ENCODE data around the gene BBIP1.

GRCh38 chr10:110966146-110966545 is 47.2 kb upstream of the BBIP1 start:
- TF ChIP-seq CTCF (conservative IDR thresholded peaks at IDR 0.05; ENCODE audit: low read length): no peak
- no peak for TF ChIP-seq EZH2phosphoT487 (IDR thresholded peaks at IDR 0.05; ENCODE audit: borderline replicate concordance, low read depth, low read length)
